ENCODE results near the gene CBFA2T2.

CBFA2T2 gene

GRCh38 chr20:33584976-33585375 lies 95.1 kb downstream of the CBFA2T2 start:
- no peak for DNase-seq

- no peak for DNase-seq
Measured at GRCh38 chr20:33585413-33585812, 95.5 kb downstream of the CBFA2T2 start.

- DNase-seq: no peak
Measured at GRCh38 chr20:33589059-33589458, 99.2 kb downstream of the CBFA2T2 start.

GRCh38 chr20:33591901-33592300 lies 102.0 kb downstream of the CBFA2T2 start:
- DNase-seq: peak; percentile 88

- DNase-seq: no peak
Measured at GRCh38 chr20:33594743-33595142, 104.8 kb downstream of the CBFA2T2 start.

- DNase-seq: no peak
Measured at GRCh38 chr20:33600414-33600813, 110.5 kb downstream of the CBFA2T2 start.

GRCh38 chr20:33600981-33601380 lies 111.1 kb downstream of the CBFA2T2 start:
- peak; percentile 61 for DNase-seq

GRCh38 chr20:33601861-33602260 lies 112.0 kb downstream of the CBFA2T2 start:
- DNase-seq: no peak

GRCh38 chr20:33602826-33603590 lies 113.1 kb downstream of the CBFA2T2 start:
- DNase-seq: no peak

GRCh38 chr20:33604084-33604990 lies 114.4 kb downstream of the CBFA2T2 start:
- DNase-seq: no peak

GRCh38 chr20:33604991-33605370 lies 115.1 kb downstream of the CBFA2T2 start:
- no peak for DNase-seq

GRCh38 chr20:33606118-33606771 lies 116.3 kb downstream of the CBFA2T2 start:
- DNase-seq: no peak

- DNase-seq: no peak
Measured at GRCh38 chr20:33609504-33609903, 119.6 kb downstream of the CBFA2T2 start.

- DNase-seq: no peak
Measured at GRCh38 chr20:33611106-33611505, 121.2 kb downstream of the CBFA2T2 start.

- DNase-seq: no peak
Measured at GRCh38 chr20:33612001-33612400, 122.1 kb downstream of the CBFA2T2 start.

- no peak for DNase-seq
Measured at GRCh38 chr20:33621717-33622400, 132.0 kb downstream of the CBFA2T2 start.

GRCh38 chr20:33622705-33623365 lies 132.9 kb downstream of the CBFA2T2 start:
- DNase-seq: no peak

GRCh38 chr20:33624399-33624798 lies 134.5 kb downstream of the CBFA2T2 start:
- no peak for DNase-seq

- DNase-seq: no peak
Measured at GRCh38 chr20:33626190-33626589, 136.3 kb downstream of the CBFA2T2 start.

GRCh38 chr20:33627577-33628216 lies 137.8 kb downstream of the CBFA2T2 start:
- no peak for DNase-seq

GRCh38 chr20:33629533-33629932 lies 139.6 kb downstream of the CBFA2T2 start:
- DNase-seq: no peak

GRCh38 chr20:33629979-33630378 lies 140.1 kb downstream of the CBFA2T2 start:
- DNase-seq: no peak

Data from hematopoietic multipotent progenitor cell treated with erythropoietin and hydrocortisone succinate and interleukin-3 and kit ligand, for 6 days (in vitro differentiated cells).